H9 (cell line): ENCODE data around the gene ANGPTL4. TPM values are rescaled to one million over a fixed set of nuclear protein-coding genes. Genes with fewer than 3 reads are reported as not detected.

Source experiments
- DNase-seq: peaks from one replicate; pipeline ENCODE4 v3.0.0-alpha.2; 2017
- H2AFZ ChIP-seq: one replicate; pipeline ENCODE4 v1.6.1; 2013; ENCODE audit warnings: mild to moderate bottlenecking, low read length, control low read depth, moderate library complexity
- H2AK5ac ChIP-seq: 2 replicates; pipeline ENCODE4 v1.6.1; 2013; ENCODE audit warnings: low read length, control low read depth, mixed read lengths; ENCODE audit not compliant: insufficient read length
- H2BK120ac ChIP-seq: one replicate; pipeline ENCODE4 v1.6.1; 2013; ENCODE audit warnings: low read depth, mild to moderate bottlenecking, low read length, control low read depth, inconsistent platforms; ENCODE audit not compliant: poor library complexity, severe bottlenecking
- H2BK12ac ChIP-seq: 2 replicates; pipeline ENCODE4 v1.6.1; 2013; ENCODE audit warnings: low read length, control low read depth, mixed read lengths, low read depth; ENCODE audit not compliant: insufficient read length
- H2BK15ac ChIP-seq: 2 replicates; pipeline ENCODE4 v1.6.1; 2013; ENCODE audit warnings: low read depth, low read length, control low read depth
- H2BK20ac ChIP-seq: one replicate; pipeline ENCODE4 v1.6.1; 2013; ENCODE audit warnings: low read depth, mild to moderate bottlenecking, low read length, control low read depth, inconsistent platforms; ENCODE audit not compliant: poor library complexity, severe bottlenecking
- H2BK5ac ChIP-seq: 2 replicates; pipeline ENCODE4 v1.6.1; 2013; ENCODE audit warnings: low read length, control low read depth, mixed read lengths; ENCODE audit not compliant: insufficient read length
- H3K14ac ChIP-seq: 2 replicates; pipeline ENCODE4 v1.6.1; 2013; ENCODE audit warnings: low read length, control low read depth; ENCODE audit not compliant: insufficient read depth
- H3K18ac ChIP-seq: 2 replicates; pipeline ENCODE4 v1.6.1; 2013; ENCODE audit warnings: low read depth, mild to moderate bottlenecking, mixed read lengths, low read length, control low read depth; ENCODE audit not compliant: insufficient read length
- H3K23ac ChIP-seq: 2 replicates; pipeline ENCODE4 v1.6.1; 2013; ENCODE audit warnings: low read length, control low read depth, mixed read lengths, low read depth; ENCODE audit not compliant: insufficient read length
- H3K23me2 ChIP-seq: 2 replicates; pipeline ENCODE4 v1.6.1; 2013; ENCODE audit warnings: low read depth, mild to moderate bottlenecking, mixed read lengths, low read length, control low read depth; ENCODE audit not compliant: insufficient read length, poor library complexity, severe bottlenecking
- H3K27ac ChIP-seq: 2 replicates; pipeline ENCODE4 v1.5.1; 2013; ENCODE audit warnings: low read length, control low read depth, mixed read lengths, low read depth; ENCODE audit not compliant: insufficient read length
- H3K27me3 ChIP-seq: 2 replicates; pipeline ENCODE4 v1.6.1; 2013; ENCODE audit warnings: low read length, control low read depth, inconsistent platforms; ENCODE audit not compliant: insufficient read depth
- H3K4ac ChIP-seq: 2 replicates; pipeline ENCODE4 v1.6.1; 2013; ENCODE audit warnings: low read depth, mild to moderate bottlenecking, control low read depth, inconsistent platforms, low read length, moderate library complexity
- H3K4me1 ChIP-seq: 2 replicates; pipeline ENCODE4 v1.6.1; 2013; ENCODE audit warnings: low read length, control low read depth, inconsistent platforms; ENCODE audit not compliant: insufficient read depth
- H3K4me2 ChIP-seq: 2 replicates; pipeline ENCODE4 v1.6.1; 2013; ENCODE audit warnings: low read length, control low read depth, mixed read lengths; ENCODE audit not compliant: insufficient read length, insufficient read depth
- H3K56ac ChIP-seq: 2 replicates; pipeline ENCODE4 v1.6.1; 2013; ENCODE audit warnings: low read depth, mild to moderate bottlenecking, mixed read lengths, low read length, control low read depth; ENCODE audit not compliant: insufficient read length
- H3K79me1 ChIP-seq: 2 replicates; pipeline ENCODE4 v1.6.1; 2013; ENCODE audit warnings: low read depth, mild to moderate bottlenecking, moderate library complexity, low read length, control low read depth, inconsistent platforms; ENCODE audit not compliant: insufficient read depth, poor library complexity, severe bottlenecking
- H3K79me2 ChIP-seq: 2 replicates; pipeline ENCODE4 v1.6.1; 2013; ENCODE audit warnings: low read length, control low read depth, inconsistent platforms; ENCODE audit not compliant: insufficient read depth
- H3K9ac ChIP-seq: 2 replicates; pipeline ENCODE4 v1.6.1; 2013; ENCODE audit warnings: low read length, control low read depth, mixed read lengths; ENCODE audit not compliant: insufficient read length; ENCODE audit errors: extremely low read depth
- H3K9me3 ChIP-seq: one replicate; pipeline ENCODE4 v1.6.1; 2013; ENCODE audit warnings: low read depth, low read length, inconsistent platforms; ENCODE audit not compliant: control insufficient read depth
- H3T11ph ChIP-seq: one replicate; pipeline ENCODE4 v1.6.1; 2013; ENCODE audit warnings: mild to moderate bottlenecking, low read length, control low read depth, inconsistent platforms
- H4K20me1 ChIP-seq: one replicate; pipeline ENCODE4 v1.6.1; 2013; ENCODE audit not compliant: control insufficient read depth, insufficient read length, insufficient read depth
- H4K5ac ChIP-seq: 2 replicates; pipeline ENCODE4 v1.6.1; 2013; ENCODE audit warnings: low read depth, mild to moderate bottlenecking, mixed read lengths, low read length, control low read depth; ENCODE audit not compliant: insufficient read length
- H4K8ac ChIP-seq: replicated peaks from 2 replicates; pipeline ENCODE4 v1.6.1; 2013; ENCODE audit warnings: low read length, control low read depth, mixed read lengths, low read depth; ENCODE audit not compliant: insufficient read length
- H4K91ac ChIP-seq: 2 replicates; pipeline ENCODE4 v1.6.1; 2013; ENCODE audit warnings: low read depth, mild to moderate bottlenecking, moderate library complexity, mixed read lengths, low read length, control low read depth; ENCODE audit not compliant: insufficient read length
- H3K27ac Mint-ChIP-seq, 3 experiments: 2 replicates in 2 of 3; 3 replicates in 1 of 3; pipeline ENCODE4 v1.8.0; 2020 to 2021; ENCODE audit warnings: mixed read lengths in 3 of 3, mild to moderate bottlenecking in 1 of 3, moderate library complexity in 1 of 3
- H3K27me3 Mint-ChIP-seq: 2 replicates; pipeline ENCODE4 v1.8.0; 2021; ENCODE audit warnings: low read depth, mild to moderate bottlenecking, moderate library complexity, mixed read lengths
- H3K36me3 Mint-ChIP-seq, 3 experiments: 2 replicates in 2 of 3; 3 replicates in 1 of 3; pipeline ENCODE4 v1.8.0; 2020 to 2021; ENCODE audit warnings: low read depth in 3 of 3, mixed read lengths in 3 of 3; ENCODE audit not compliant: insufficient read depth in 1 of 3
- H3K4me1 Mint-ChIP-seq, 2 experiments: 2 replicates each; pipeline ENCODE4 v1.8.0; 2020; ENCODE audit warnings: mixed read lengths in 2 of 2
- H3K4me3 Mint-ChIP-seq, 2 experiments: 2 replicates in 1 of 2; 3 replicates in 1 of 2; pipeline ENCODE4 v1.8.0; 2020 to 2021; ENCODE audit warnings: mild to moderate bottlenecking in 2 of 2, mixed read lengths in 2 of 2, moderate library complexity in 1 of 2
- H3K9me3 Mint-ChIP-seq, 2 experiments: 2 replicates in 1 of 2; 3 replicates in 1 of 2; pipeline ENCODE4 v1.8.0; 2020; ENCODE audit warnings: mild to moderate bottlenecking in 2 of 2, mixed read lengths in 2 of 2, moderate library complexity in 1 of 2
- WGBS: extraction: QIAGEN DNeasy Blood & Tissue Kit; methylation state at CpG from one replicate; pipeline ENCODE4 v1.1.7; 2013; ENCODE audit warnings: missing lambda C conversion rate, low lambda C conversion rate, mixed read lengths; ENCODE audit not compliant: insufficient read length; ENCODE audit errors: extremely low coverage; 5-methylcytosine and 5-hydroxymethylcytosine counted together
- total RNA-seq: library from RNA; stranded (reverse); gene quantifications from 2 replicates; pipeline ENCODE4 v1.2.1, GENCODE V29; 2021
- TF ChIP-seq, protein P1 (sequence below): fragments of 200-600 bp; sonication (generic); conservative IDR thresholded peaks from 3 replicates; pipeline ENCODE4 v1.8.0; 2021; ENCODE audit warnings: antibody characterized with exemption, mild to moderate bottlenecking

ANGPTL4 gene
- total RNA-seq, 1 experiment from 2014 or later: 1.9 TPM

DNA sequence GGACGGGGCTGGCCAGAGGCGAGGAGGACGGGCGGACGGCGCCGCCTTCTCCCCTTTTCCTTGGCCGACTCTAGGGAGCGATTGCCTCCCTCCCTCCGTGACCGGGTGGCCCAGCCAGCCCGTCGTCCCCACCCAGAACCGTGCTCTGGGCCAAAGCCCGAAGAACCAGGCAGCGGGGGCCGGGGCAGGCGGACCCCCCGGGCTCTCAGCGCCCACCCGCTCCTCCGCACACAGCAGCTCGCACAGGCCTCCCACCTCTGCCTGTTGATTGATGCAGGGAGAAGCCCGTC is 39.8 kb downstream of the ANGPTL4 start:
- Histone ChIP-seq H4K91ac (no peak overlapping the region), H2BK12ac (no peak overlapping the region), H2AK5ac (no peak overlapping the region), H3K27me3 (no peaks in the 10 kb centered on the region), H3K27ac (no peak overlapping the region), H4K5ac (no peak overlapping the region), H3T11ph (no peak overlapping the region), H2BK15ac (no peak overlapping the region), H3K4me1 (no peaks in the 10 kb centered on the region), H3K23ac (no peak overlapping the region), H4K20me1 (no peaks in the 10 kb centered on the region), H3K9ac (no peak overlapping the region), H3K4me2 (no peak overlapping the region), H2AFZ (no peak overlapping the region), H2BK5ac (no peak overlapping the region), H3K4ac (no peak overlapping the region), H3K79me1 (no peaks in the 10 kb centered on the region), H4K8ac (no peak overlapping the region), H3K18ac (no peak overlapping the region), H3K9me3 (no peaks in the 10 kb centered on the region), H3K79me2 (peaks cover 3% of the 10 kb centered on the region; the same call in 1 of the 2 replicates), H2BK120ac (no peak overlapping the region), H3K23me2 (no peaks in the 10 kb centered on the region), H2BK20ac (no peak overlapping the region), H3K56ac (no peak overlapping the region), H3K14ac (no peak overlapping the region)
- H3K4me1 Mint-ChIP-seq: no peaks in the 10 kb centered on the region
- peaks cover 20 to 44% (median 43%) of the 10 kb centered on the region in 3 experiments for H3K36me3 Mint-ChIP-seq
- DNase-seq: no peak
- WGBS: no CpG with 5 or more reads among the region's 24 CpGs
- H3K27me3 Mint-ChIP-seq: no peaks in the 10 kb centered on the region; the same call in 1 of the 2 replicates
- no peaks in the 10 kb centered on the region for H3K9me3 Mint-ChIP-seq
- TF ChIP-seq, protein P1, sequence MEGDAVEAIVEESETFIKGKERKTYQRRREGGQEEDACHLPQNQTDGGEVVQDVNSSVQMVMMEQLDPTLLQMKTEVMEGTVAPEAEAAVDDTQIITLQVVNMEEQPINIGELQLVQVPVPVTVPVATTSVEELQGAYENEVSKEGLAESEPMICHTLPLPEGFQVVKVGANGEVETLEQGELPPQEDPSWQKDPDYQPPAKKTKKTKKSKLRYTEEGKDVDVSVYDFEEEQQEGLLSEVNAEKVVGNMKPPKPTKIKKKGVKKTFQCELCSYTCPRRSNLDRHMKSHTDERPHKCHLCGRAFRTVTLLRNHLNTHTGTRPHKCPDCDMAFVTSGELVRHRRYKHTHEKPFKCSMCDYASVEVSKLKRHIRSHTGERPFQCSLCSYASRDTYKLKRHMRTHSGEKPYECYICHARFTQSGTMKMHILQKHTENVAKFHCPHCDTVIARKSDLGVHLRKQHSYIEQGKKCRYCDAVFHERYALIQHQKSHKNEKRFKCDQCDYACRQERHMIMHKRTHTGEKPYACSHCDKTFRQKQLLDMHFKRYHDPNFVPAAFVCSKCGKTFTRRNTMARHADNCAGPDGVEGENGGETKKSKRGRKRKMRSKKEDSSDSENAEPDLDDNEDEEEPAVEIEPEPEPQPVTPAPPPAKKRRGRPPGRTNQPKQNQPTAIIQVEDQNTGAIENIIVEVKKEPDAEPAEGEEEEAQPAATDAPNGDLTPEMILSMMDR: no peak
- H3K4me3 Mint-ChIP-seq: no peak overlapping the region
- no peak overlapping the region for H3K27ac Mint-ChIP-seq
